ENCODE results near the gene TEX54.
A peak's percentile ranks its signal among the peaks of the same experiment; 100 is the strongest.
"Not testable (repeated sequence)": the region's sequence is repeated elsewhere in the genome, so short reads cannot be mapped to it uniquely, and the experiment has no call there.

The TEX54 gene

DNA sequence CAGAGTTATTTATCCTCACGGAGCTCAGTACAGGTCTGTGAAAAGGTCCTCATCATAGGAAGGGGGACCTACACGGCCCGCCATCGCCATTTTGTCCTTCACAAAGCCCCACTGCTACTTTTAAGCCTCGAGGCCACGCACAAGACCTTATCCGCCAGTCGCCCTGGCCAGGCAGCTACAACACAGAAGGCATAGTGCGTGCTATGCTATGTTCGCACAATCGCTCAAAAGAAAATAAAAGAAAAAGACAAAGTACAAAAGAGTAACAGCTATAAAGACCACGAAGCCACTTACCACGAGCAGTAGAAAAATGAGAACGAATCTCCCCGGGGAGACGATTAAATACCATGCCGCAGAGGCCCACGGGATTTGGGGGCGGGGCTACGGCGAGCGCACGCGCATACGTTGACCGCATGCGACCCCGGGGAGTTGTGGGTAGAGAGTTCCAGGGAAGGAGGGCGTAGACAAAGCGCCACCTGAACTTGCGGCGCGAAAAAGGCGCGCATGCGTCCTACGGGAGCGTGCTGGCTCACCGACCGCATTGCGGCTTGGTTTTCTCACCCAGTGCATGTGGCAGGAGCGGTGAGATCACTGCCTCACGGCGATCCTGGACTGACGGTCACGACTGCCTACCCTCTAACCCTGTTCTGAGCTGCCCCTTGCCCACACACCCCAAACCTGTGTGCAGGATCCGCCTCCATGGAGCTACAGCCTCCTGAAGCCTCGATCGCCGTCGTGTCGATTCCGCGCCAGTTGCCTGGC, 23.1 kb upstream of the TEX54 start:
- FAIRE-seq = peak; percentile 94

DNA sequence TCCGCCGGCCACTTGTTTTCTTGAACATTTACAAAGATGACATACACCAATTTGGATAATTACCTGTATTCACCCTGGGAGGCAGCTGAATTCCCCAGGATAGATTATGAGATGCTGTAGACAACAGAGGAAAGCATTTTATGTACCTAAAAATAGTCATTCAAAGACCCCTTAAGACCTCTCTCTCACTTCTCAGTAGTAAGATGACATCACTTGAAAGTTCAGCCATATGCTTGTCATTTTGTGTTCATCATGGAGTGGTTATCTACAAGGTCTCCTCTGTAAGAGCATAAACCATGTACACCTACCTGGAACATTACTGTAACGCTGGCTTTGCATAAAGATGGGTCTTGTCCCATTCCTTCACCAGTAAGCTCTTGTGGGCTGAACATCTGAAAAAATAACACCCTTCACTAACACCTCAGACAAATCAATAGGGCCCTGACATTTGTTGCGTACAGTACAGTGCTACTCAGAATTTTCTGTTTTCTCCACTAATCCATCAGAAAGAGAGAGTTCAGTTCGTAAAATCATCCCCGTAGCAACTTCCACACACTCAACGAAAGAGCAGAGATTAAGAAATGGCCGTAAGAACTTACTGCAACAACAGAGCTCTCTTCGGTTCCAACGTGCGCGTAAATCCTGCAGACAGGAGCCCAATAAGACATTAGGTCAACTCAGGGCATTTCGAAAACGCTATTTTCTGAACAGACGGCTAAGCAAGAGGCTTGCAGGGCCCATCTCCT, 22.4 kb upstream of the TEX54 start:
- FAIRE-seq (peak; percentile 39), DNase-seq (ENCODE audit: insufficient read length, low spot score) (no peak)

More for the DNA sequence above, 23.1 kb upstream of the TEX54 start:
- DNase-seq (ENCODE audit: insufficient read length, low spot score) = peak; percentile 65

DNA sequence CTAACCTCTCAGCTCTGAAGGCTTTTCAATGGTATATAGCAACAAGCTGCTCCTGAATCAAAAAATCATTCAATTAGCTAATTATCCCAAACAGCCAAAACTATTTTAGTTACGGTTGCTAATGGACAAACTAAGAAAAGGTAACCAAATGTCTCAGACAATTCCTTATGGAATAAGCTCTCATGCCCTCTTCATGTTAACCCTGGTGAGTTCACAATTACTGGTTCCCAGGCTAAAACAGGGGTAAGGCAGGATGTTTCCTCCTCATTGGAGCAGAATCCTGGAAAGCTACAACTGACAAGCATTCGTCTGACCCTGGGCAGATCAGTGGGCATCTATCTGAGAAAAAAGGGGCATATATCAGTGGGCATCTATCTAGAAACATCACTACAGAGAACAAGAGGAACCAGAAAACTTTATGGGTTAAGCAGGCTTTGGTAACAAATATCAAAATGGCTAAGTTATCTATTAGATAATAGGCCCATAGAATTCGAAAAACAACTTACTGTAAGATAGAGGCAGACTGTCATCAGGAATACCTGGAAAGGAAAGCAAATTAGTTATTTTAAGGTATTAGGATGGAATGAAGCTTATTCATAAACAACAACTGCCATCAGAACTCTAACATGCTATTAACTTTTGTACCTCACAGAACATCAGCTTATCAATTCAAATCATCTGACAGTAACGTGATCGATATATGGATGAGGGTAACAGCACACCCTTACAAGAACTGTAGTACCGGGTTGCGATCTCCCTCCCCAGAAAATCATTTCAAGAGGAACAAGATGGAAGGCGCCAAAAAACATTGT, 21.6 kb upstream of the TEX54 start:
- no peak for DNase-seq (ENCODE audit: insufficient read length, low spot score)
- no peak for FAIRE-seq

DNA sequence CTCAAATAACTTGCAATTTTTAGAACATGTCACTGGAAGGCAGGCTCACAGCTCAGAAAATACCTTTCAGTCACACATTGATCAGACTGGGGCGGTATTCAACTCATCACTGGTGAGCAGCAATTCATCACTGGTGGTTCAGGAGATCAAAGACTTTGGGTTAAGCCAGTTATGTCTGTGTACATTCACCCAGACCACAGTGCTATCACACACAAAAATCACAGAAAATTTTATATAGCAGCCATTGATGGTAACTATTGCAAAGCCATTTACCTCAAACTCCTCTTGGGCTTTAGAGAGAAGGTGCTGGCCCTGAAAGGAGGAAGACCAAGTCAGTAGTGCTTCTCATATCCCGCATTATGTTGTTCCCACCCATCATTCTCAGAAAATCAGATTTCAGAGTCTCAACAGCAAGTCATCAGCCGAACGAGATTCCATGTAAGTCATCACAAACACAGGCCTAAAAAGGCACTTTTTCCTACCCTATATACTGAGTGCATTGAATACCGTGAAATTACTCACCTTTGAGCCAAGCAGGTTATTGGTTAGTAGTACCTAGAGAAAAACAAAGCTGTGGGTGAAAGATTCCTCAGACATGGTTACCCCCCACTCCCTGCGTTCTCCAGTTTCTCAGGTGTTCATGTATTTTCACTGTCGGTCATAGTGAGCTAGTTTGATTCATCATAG, 20.8 kb upstream of the TEX54 start:
- no peak for DNase-seq (ENCODE audit: insufficient read length, low spot score)
- no peak for FAIRE-seq

DNA sequence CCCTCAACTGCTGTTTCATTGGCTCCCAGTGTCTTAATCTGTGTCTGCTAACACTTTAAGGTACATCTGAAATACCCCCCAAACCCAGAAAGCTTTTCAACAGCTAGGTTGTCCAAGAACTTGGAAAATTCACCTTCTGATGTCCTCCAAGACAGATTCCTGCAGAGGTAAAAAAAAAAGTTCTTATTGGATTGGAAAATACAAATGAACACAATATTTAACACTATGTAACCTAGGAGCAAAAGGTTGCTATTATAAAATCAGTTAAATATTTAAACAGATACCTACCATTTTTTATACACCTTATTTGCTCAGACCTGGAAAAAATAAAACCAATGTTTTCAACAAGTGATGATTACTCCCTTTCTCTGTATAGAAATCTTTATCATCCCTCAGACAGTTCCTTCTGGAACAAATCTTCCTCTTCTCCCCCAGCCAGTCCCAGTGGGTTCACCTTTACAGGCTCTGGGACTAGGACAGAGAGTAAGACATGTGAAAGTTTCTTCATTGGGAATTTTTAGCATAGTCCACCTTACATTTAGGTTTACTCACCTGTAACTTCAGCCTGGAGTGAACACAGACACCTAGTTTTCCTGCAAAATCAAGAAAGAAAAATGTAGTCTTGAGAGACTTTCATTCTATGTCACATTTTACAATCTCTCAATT, 20.0 kb upstream of the TEX54 start:
- DNase-seq (ENCODE audit: insufficient read length, low spot score) = no peak
- FAIRE-seq = no peak

DNA sequence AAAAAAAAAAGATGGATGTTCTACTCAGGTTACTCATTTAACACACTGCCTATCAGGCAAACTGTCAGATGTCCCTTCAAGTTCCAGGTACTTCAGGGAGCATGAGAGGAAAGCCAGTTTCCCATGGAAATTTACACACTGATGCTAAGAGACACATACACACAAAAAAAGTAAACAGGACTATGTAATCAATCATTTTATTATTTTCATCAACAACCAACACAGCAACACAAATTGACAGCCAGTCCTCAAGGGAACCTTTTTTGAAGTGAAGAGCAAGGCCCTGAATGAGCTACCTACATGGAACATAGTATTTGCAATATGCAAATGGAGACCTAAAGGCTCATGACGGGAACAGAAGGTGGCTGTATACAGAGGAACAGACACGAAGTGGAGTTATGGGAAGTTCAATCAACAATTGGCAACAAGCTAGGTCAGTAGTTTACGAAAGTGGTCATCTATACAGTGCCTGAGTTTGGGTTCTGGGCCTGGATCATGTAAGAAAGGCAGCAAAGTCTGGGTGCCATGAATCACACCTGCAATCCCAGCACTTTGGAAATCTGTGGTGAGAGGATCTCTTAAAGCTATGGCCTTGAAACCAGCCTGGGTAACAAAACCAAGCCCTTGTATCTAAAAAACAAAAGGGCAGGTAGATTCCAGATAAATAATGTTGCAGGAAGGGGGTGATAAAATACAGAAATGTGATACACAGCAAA, 19.3 kb upstream of the TEX54 start:
- FAIRE-seq = peak; percentile 11
- no peak for DNase-seq (ENCODE audit: insufficient read length, low spot score)

DNA sequence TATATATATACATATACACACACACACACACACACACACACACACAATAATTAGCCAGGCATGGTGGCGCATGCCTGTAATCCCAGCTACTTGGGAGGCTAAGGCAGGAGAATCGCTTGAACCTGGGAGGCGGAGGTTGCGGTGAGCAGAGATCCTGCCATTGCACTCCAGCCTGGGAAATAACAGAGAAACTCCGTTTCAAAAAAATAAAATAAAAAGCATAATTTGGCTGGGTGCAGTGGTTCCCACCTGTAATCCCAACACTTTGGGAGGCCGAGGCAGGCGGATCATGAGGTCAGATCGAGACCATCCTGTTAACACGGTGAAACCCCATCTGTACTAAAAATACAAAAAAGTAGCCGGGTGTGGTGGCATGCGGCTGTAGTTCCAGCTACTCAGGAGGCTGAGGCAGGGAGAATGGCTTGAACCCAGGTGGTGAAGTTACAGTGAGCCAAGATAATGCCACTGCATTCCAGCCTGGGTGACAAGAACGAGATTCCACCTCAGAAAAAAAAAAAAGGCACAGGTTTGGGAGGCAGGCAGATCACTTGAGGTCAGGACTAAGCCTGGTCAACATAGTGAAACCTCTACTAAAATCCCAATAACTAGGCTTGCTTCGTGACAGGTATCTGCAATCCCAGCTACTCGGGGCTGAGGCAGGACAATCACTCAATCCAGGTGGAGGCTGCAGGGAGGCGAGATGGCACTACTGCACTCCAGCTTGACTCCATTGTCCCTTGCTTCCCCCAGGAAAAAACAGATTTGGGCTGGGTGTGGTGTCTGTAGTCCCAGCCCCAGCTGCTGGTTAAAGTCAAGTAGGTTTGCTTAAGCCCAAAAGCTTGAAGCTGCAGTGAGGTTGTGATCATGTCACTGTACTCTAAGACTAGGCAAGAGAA, 18.5 kb upstream of the TEX54 start:
- no peak for DNase-seq (ENCODE audit: insufficient read length, low spot score)
- no peak for FAIRE-seq

DNA sequence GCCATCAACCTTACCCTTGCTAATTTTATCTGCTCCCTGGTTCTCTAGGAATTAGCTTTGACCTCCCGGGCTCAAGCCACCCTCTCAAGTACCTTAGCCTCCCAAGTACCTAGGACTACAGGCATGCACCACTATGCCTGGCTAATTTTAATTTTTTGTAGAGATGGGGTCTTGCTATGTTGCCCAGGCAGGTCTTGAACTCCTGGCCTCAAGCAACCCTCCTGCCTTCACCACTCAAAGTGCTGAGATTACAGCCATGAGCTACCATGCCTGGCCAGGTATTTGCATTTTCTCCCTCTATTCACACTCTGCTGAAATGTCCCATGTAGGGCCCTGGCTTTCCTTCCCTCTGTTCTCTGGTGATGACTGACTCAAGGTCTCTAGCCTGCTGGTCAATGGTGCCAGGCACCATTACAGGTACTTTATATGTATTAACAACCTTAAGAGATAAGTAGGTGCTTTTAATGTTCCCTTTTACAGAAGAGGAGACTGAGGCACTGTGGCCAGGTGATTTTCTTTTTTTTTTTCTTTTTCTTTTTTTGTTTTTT, 15.2 kb upstream of the TEX54 start:
- DNase-seq (ENCODE audit: insufficient read length, low spot score) (no peak), FAIRE-seq (no peak)

DNA sequence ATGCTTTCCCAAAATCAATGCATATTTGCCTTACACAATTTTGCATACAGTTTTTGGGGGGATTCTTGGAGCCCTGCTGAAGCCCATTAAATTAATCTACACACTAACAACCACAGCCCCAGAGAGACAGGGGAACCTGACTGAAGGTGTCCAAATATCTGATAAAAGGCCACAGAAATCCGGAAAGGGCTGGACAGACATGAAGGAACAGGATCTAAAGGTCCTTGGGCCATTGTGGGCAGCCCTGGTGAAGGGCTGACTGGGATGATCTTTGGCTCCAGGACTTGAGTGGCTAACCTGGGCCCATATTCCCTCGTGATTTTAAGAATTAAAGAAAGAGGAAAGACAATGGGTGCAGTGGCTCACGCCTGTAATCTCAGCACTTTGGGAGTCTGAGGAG, 13.5 kb upstream of the TEX54 start:
- no peak for FAIRE-seq
- no peak for DNase-seq (ENCODE audit: insufficient read length, low spot score)

DNA sequence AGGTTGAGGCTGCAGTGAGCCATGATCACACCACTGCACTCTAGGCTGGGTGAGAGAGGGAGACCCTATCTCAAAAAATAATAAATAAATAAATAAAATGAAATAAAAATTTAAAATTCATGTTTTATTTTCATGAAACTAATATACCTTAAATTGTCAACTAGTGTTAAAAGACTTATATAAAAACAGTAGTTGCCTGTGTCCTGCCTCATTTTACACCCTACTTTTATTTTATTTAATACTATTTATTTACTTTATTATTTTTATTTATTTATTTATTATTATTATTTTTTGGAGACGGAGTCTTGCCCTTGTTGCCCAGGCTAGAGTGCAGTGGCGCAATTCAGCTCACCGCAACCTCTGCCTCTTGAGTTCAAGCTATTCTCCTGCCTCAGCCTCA, 11.5 kb upstream of the TEX54 start:
- DNase-seq (ENCODE audit: insufficient read length, low spot score) (no peak), FAIRE-seq (no peak)

DNA sequence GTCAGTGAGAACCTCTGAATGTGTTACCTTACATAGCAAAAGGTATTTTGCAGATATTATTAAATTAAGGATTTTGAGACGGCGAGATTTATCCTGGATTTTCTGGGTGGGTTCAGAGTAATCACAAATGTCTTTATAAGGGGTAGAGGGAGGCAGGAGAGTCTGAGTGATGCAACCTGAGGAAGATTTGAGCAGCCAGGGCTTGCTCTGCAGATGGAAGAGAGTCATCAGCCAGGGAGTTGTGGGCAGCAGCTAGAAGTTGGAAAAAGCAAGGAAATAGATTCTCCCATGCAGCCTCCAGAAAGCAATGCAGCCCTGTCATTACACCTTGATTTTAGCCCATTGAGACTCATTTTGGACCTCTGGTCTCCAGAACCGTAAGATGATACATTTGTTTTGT, 10.8 kb upstream of the TEX54 start:
- DNase-seq (ENCODE audit: insufficient read length, low spot score) = no peak
- no peak for FAIRE-seq

DNA sequence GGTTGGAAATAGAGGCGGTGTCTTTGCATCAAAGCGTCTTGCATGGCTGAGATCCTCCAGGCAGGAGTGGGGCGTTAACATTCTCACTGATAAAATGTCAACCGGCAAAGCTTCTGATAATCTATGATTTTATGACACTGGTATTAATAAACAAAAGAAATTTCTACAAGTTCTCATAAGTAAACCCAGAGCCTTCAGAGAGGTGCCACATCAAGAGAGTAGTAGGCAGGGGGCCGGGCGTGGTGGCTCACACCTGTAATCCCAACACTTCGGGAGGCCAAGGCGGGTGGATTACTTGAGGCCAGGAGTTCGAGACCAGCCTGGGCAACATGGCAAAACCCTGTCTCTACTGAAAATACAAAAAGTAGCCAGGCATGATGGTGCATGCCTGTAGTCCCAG, 10.2 kb upstream of the TEX54 start:
- not testable (repeated sequence) for FAIRE-seq

DNA sequence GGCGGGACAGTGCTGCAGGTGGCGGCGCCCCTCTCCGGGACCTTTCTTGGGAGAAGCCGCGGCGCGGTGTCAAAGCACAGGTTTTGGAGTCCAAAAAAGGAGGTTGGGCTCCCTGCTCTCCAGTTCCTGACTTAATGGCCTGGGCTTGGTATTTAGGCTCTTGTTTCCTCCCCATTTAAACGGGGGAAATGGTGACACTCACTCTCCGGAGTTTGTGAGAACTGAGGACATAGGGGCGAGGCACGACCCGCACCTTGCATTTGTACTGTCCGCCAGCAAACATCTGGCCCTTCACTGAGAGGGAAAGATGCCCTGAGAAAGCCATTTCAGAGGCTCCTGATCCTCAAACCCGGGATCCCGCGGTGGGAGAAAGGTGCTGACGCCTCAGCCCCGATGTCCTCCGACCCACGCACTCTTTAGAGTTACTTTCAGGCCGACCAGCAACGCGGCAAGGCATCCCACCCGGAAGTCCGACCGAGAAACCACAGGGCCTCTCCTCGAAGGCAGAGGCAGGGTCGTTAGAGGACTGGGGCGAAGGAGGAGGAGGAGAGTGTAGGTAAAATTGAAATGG, 9.6 kb upstream of the TEX54 start:
- DNase-seq (ENCODE audit: insufficient read length, low spot score) (no peak), FAIRE-seq (no peak)

More for the DNA sequence above, 10.2 kb upstream of the TEX54 start:
- DNase-seq (ENCODE audit: insufficient read length, low spot score) = not testable (repeated sequence)

DNA sequence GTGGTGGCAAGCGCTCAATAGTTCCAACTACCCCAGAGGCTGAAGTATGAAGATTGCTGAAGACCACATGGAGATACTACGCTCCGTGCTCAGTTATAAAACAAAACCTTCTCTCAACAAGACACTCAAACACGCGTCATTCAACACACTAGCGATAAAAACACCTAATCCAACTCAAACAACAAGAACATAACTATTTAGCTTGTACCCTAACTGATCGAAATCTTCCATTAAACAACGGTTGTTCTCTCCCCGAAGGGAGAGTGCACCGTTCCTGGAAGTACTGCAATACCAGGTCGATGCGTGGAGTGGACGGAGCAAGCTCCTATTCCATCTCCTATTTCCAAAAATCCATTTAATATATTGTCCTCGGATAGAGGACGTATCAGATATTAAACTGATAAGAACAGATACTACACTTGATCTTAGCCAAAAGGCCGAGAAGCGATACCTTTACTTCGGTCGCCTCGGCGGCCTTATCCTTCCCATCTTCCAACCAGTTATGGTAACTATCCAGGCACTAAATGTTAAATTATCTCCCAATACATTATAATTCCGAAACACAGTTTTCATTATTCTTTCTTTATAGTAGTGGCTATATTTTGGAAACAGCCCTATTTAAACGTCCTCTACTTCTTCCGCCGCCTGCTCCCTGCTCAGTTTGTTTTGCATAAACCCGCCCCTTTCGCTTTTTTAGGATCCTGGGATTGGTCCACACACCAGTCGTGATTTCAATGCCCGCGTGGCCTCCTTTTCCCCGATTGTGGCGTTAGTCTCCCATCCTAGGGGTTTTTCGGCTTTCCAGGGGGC, 8.9 kb upstream of the TEX54 start:
- DNase-seq (ENCODE audit: insufficient read length, low spot score) = peak; percentile 72

DNA sequence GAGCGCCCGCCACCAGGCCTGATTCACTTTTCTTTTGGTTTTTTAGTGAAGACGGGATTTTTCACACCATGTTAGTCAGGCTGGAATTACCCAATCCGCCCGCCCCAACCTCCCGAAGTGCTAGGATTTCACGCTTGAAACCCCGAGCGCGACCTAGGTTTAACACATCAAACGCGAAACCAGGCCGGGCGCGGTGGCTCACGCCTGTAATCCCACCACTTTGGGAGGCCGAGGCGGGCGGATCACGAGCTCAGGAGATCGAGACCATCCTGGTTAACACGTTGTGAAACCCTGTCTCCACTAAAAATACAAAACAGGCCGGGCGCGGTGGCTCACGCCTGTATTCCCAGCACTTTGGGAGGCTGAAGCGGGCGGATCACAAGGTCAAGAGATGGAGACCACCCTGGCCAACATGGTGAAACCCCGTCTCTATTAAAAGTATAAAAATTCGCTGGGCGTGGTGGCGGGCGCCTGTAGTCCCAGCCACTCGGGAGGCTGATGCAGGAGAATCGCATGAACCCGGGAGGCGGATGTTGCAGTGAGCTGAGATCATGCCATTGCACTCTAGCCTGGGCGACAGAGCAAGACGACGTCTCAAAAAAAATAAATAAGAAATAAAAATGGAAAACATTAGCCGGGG, 8.2 kb upstream of the TEX54 start:
- not testable (repeated sequence) for FAIRE-seq; DNase-seq (ENCODE audit: insufficient read length, low spot score)

More for the DNA sequence above, 8.9 kb upstream of the TEX54 start:
- FAIRE-seq = peak; percentile 96

Measured in GM19239 (cell line).